HG02870 (cell line): Measurements from ENCODE around the gene TBC1D17.
A peak's percentile ranks its signal among the peaks of the same experiment; 100 is the strongest.

Experiments
- ATAC-seq: cut with Tn5 transposase; IDR thresholded peaks from one replicate; pipeline ENCODE4 v1.9.1; 2021; ENCODE audit warnings: mild to moderate bottlenecking, moderate library complexity; ENCODE audit not compliant: unreplicated experiment

TBC1D17 gene

GRCh38 chr19:49847731-49848696, 29.5 kb upstream of the TBC1D17 start:
- ATAC-seq, result no peak

- ATAC-seq, result no peak
Observed at GRCh38 chr19:49848938-49849337, 28.6 kb upstream of the TBC1D17 start.

DNA sequence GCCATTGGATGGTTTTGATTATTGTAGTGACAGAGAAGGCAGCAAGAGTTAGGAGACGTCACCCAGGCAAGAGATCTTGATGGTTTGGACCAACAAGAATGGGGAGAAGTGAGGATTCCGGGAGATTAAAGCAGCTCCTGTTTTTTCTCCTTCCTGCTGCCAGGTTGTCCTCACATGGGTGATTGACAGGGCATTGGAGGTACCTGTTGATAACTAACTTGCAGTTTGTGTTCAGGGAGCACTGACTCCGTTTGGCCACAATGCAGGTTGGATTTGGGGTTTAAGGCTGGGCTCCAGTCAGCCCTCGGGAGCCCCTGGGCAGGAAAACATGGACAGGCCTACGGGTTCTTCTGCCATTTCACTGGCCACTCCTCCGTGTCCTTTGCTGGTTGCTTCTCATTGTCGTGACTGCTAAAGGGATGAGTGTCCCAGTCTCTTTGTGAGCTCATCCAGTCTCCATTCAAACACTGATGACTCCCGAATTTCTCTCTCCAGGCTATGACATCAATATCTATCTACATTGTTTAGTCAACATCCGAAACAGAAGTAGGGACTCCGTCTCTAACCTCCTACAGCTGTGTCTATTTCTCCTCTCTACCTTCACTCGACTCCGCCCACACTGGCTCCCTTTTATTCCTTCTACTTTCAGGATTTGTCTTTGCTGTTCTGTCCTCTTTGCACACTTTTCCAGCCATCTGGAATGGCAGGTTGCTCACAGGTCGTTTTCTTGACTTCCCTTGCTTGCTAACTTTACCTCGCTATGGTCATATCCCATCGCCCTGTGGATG, 27.9 kb upstream of the TBC1D17 start:
- ATAC-seq, result no peak

- no peak for ATAC-seq
Observed at GRCh38 chr19:49850221-49850486, 27.3 kb upstream of the TBC1D17 start.

DNA sequence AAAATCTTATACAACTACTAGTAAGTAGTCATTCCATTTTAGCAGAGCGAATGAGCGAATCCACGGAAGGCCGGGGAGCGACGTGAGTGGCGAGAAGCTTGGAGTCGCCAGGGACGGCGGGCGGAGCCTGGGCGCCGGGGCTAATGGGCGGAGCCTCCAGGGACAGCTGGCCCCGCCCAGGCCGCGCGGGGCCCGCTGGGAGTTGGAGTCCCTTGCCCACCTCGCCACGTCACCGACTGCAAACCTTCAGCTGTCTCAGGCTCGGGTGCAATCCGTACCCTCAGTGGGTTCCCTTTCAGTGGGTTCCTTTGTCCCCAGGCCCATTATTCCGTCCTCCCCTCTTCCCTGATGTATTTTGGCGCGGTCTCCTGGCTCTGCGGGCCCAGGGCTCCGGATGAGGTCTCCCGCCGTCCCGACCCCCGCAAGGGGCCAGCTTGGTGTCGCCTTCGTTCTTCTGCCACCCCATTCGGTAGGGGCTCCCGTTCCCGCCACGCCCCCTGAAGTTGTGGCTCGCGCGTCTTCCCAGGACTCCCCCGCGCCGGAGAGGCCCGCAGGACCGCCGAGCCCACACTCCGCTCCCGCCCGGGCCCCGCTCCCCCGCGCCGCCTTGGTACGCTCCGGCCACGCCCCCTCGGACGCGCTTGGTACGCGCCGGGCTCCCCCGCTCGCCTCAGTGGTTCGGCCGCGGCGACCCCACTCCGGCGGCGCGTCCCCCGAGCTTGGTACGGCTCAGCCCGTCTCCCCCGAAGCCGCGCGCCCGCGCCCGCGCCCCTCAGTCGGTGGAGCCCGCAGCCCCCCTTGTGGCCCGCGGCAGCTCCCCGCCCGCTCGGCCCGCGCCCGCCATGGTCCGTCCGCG, 26.8 kb upstream of the TBC1D17 start, which contains the start of gene PTOV1:
Gene PTOV1, plus strand, starts transcription at position 673 of the 856 bp plus-strand sequence.
- peak; percentile 59 for ATAC-seq

- peak; percentile 8 for ATAC-seq
Observed at GRCh38 chr19:49851456-49852259, 25.8 kb upstream of the TBC1D17 start.

DNA sequence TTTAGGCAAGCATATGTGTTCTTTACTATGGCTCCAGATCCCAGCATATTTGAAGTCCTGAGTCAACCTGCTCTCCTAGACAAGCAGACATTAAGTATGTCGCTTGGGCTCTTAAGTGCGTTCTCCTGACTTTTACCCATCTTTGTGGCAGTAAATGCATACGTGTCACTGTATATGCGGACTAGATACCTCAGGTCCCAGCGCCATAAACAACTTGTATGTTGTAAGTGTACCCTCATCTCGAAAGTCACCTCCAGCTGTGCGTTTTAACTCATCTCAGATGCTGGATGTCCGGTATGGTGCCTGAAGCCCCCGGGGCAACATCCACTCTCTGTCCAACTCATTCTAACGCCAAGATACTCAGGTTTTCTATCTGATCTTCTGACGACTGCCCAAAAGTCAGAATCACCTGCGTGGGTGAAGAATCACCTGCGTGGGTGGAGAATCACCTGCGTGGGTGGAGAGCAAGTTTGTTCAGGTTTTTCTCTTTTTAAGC, 24.8 kb upstream of the TBC1D17 start:
- no peak for ATAC-seq

GRCh38 chr19:49853852-49854377, 23.6 kb upstream of the TBC1D17 start:
- ATAC-seq, result no peak

GRCh38 chr19:49854378-49855263, 22.9 kb upstream of the TBC1D17 start:
- no peak for ATAC-seq

DNA sequence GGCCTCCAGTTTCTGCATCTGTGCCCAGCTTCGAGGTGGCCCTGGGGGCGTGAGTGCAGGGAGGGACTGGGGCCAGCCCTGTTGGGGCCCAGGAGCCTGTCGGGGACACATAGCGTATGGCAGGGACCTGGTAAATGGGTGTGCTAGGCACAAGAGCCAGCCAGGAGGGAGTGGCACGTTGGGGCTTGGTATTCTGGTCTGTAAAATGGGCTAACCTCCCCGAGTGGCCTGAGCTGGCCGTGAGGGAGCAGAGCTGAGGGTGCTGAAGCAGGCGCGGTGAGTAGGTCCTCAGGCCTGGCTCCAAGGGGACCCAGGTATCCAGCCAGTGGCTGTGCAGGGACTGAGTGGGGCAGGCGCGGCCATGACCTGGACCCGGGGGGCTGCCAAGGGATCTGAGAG, 22.2 kb upstream of the TBC1D17 start:
- no peak for ATAC-seq

- no peak for ATAC-seq
Observed at GRCh38 chr19:49855676-49856573, 21.6 kb upstream of the TBC1D17 start.

GRCh38 chr19:49856574-49857021, 20.9 kb upstream of the TBC1D17 start:
- no peak for ATAC-seq

- ATAC-seq, result no peak
Observed at GRCh38 chr19:49857061-49857837, 20.3 kb upstream of the TBC1D17 start.

GRCh38 chr19:49857838-49858087, 19.7 kb upstream of the TBC1D17 start:
- ATAC-seq, result no peak

GRCh38 chr19:49858088-49858985, 19.2 kb upstream of the TBC1D17 start:
- ATAC-seq, result no peak

- ATAC-seq, result no peak
Observed at GRCh38 chr19:49859682-49860335, 17.7 kb upstream of the TBC1D17 start.
